Activated T-cell treated with anti-CD3 and anti-CD28 coated beads, Interleukin-2, amount 50 U/mL, for 1 hour (primary cell): ENCODE data around the gene ZNF236.
A peak's percentile ranks its signal among the peaks of the same experiment; 100 is the strongest.

Experiments
- DNase-seq: peaks from one replicate; pipeline ENCODE4 v3.0.0-alpha.2; 2020

ZNF236 gene

GRCh38 chr18:76821875-76822505 lies 367 bp upstream of the ZNF236 start:
- peak; percentile 82 for DNase-seq

GRCh38 chr18:76823161-76823538 lies 793 bp downstream of the ZNF236 start:
- no peak for DNase-seq

- DNase-seq, result peak; percentile 31
These were observed 1.2 kb downstream of the ZNF236 start for GRCh38 chr18:76823587-76824011.

GRCh38 chr18:76824145-76824676 lies 1.9 kb downstream of the ZNF236 start:
- DNase-seq, result no peak

- no peak for DNase-seq
These were observed 2.4 kb downstream of the ZNF236 start for GRCh38 chr18:76824754-76825153.

GRCh38 chr18:76827205-76828200 lies 5.1 kb downstream of the ZNF236 start:
- DNase-seq, result no peak

GRCh38 chr18:76834379-76834778 lies 12.0 kb downstream of the ZNF236 start:
- no peak for DNase-seq

GRCh38 chr18:76835380-76835779 lies 13.0 kb downstream of the ZNF236 start:
- no peak for DNase-seq

- DNase-seq, result no peak
These were observed 14.7 kb downstream of the ZNF236 start for GRCh38 chr18:76837071-76837470.

- DNase-seq, result no peak
These were observed 15.8 kb downstream of the ZNF236 start for GRCh38 chr18:76838182-76838581.

GRCh38 chr18:76839086-76839794 lies 16.9 kb downstream of the ZNF236 start:
- DNase-seq, result no peak

- DNase-seq, result no peak
These were observed 20.6 kb downstream of the ZNF236 start for GRCh38 chr18:76842837-76843530.

GRCh38 chr18:76844144-76844543 lies 21.8 kb downstream of the ZNF236 start:
- DNase-seq, result no peak

- no peak for DNase-seq
These were observed 22.6 kb downstream of the ZNF236 start for GRCh38 chr18:76844742-76845477.

GRCh38 chr18:76846217-76846616 lies 23.9 kb downstream of the ZNF236 start:
- DNase-seq, result no peak

GRCh38 chr18:76847916-76848315 lies 25.6 kb downstream of the ZNF236 start:
- DNase-seq, result no peak

- no peak for DNase-seq
These were observed 27.8 kb downstream of the ZNF236 start for GRCh38 chr18:76850112-76850511.

- no peak for DNase-seq
These were observed 33.2 kb downstream of the ZNF236 start for GRCh38 chr18:76855594-76855993.

GRCh38 chr18:76857476-76857875 lies 35.1 kb downstream of the ZNF236 start:
- no peak for DNase-seq

GRCh38 chr18:76859474-76860339 lies 37.4 kb downstream of the ZNF236 start:
- no peak for DNase-seq

GRCh38 chr18:76860411-76860810 lies 38.1 kb downstream of the ZNF236 start:
- no peak for DNase-seq
